ENCODE measurements around the gene COL5A1. TPM values are rescaled to one million over a fixed set of nuclear protein-coding genes. Genes with fewer than 3 reads are reported as not detected.

The COL5A1 gene
- total and polyA plus RNA-seq, 4 donors, result 12.2 to 169 (median 65.4) TPM

DNA sequence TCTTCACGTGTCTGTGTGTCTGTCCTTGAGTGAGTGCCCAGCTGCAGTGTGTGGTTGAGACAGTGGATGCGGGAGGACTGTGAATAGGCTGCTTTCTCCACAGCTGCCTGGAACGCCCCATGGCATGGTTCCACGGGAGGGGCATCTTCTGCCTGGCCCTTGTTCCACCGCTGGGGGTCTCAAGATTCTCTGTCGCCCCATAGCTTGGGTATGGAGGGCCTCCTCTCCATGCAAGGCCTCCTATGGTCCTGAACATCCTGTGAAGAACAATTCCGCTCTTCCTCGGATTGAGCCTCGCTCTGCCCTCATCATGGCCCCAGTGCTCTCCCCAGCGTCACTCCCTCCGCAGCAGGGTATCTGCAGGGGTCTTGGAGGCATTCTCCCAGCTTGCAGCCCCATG is 36.1 kb downstream of the COL5A1 start:
- no peak overlapping the region for H3K9ac ChIP-seq (ENCODE audit: insufficient read depth in 1 of 2, low read length in 2 of 2)
- peaks cover 0 to 31% (median 6%) of the 10 kb centered on the region in 5 donors for H3K4me1 ChIP-seq (ENCODE audit: control insufficient read depth in 5 of 5, insufficient read depth in 5 of 5, low read length in 5 of 5)
- WGBS, 2 donors, result 92 to 96% methylated on average over 11 of the region's 11 CpGs
- H3K4me3 ChIP-seq, result no peak overlapping the region
- no peak overlapping the region for H3K27ac ChIP-seq (ENCODE audit: low read depth in 1 of 2, low read length in 1 of 2)
- DNase-seq, result no peak
- H3K27me3 ChIP-seq (ENCODE audit: control insufficient read depth in 3 of 3, insufficient read depth in 3 of 3, low read length in 2 of 3), result no peaks in the 10 kb centered on the region
- TF ChIP-seq, protein P1, sequence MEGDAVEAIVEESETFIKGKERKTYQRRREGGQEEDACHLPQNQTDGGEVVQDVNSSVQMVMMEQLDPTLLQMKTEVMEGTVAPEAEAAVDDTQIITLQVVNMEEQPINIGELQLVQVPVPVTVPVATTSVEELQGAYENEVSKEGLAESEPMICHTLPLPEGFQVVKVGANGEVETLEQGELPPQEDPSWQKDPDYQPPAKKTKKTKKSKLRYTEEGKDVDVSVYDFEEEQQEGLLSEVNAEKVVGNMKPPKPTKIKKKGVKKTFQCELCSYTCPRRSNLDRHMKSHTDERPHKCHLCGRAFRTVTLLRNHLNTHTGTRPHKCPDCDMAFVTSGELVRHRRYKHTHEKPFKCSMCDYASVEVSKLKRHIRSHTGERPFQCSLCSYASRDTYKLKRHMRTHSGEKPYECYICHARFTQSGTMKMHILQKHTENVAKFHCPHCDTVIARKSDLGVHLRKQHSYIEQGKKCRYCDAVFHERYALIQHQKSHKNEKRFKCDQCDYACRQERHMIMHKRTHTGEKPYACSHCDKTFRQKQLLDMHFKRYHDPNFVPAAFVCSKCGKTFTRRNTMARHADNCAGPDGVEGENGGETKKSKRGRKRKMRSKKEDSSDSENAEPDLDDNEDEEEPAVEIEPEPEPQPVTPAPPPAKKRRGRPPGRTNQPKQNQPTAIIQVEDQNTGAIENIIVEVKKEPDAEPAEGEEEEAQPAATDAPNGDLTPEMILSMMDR (IDR thresholded peaks at IDR 0.05; ENCODE audit: control extremely low read depth, extremely low read depth), result no peak
- no peak for ATAC-seq (ENCODE audit: insufficient read depth, low FRiP score)
- no peaks in the 10 kb centered on the region for H3K36me3 ChIP-seq (ENCODE audit: control insufficient read depth in 4 of 4, insufficient read depth in 4 of 4, low read length in 4 of 4)
- peaks cover 0 to 13% (median 3%) of the 10 kb centered on the region in 4 donors for H3K9me3 ChIP-seq (ENCODE audit: control insufficient read depth in 4 of 4, insufficient read depth in 3 of 4, low read length in 3 of 4)

DNA sequence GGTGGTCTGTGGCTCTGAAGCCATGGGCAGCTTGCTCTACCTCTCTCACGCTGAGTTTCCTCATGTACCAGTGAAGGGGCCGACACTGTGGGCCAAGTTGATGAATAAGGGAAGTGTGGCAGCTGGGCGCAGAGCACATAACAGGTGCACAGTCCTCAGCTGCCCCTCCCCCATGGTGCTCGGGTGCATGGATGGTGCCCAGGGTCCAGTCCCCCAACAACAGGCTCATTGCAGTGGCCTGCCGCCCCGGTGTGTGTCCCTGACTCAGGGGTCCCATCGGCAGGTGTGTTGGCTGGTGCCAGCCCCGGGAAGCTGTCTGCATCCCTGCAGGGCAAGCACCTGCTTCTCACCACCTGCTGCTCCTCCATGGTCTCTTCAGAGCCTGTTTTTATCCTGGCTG is 36.6 kb downstream of the COL5A1 start:
- H3K36me3 ChIP-seq (ENCODE audit: control insufficient read depth in 4 of 4, insufficient read depth in 4 of 4, low read length in 4 of 4), result no peaks in the 10 kb centered on the region
- TF ChIP-seq, protein P1 (IDR thresholded peaks at IDR 0.05; ENCODE audit: control extremely low read depth, extremely low read depth), result no peak
- DNase-seq, result no peak
- H3K4me3 ChIP-seq, result no peak overlapping the region
- peaks cover 0 to 31% (median 6%) of the 10 kb centered on the region in 5 donors for H3K4me1 ChIP-seq (ENCODE audit: control insufficient read depth in 5 of 5, insufficient read depth in 5 of 5, low read length in 5 of 5)
- no peak for ATAC-seq (ENCODE audit: insufficient read depth, low FRiP score)
- no peaks in the 10 kb centered on the region for H3K27me3 ChIP-seq (ENCODE audit: control insufficient read depth in 3 of 3, insufficient read depth in 3 of 3, low read length in 2 of 3)
- H3K27ac ChIP-seq (ENCODE audit: low read depth in 1 of 2, low read length in 1 of 2), result no peak overlapping the region
- WGBS, 2 donors, result 78 to 82% methylated on average over 8 of the region's 8 CpGs
- H3K9me3 ChIP-seq (ENCODE audit: control insufficient read depth in 4 of 4, insufficient read depth in 3 of 4, low read length in 3 of 4), result peaks cover 0 to 13% (median 3%) of the 10 kb centered on the region in 4 donors
- H3K9ac ChIP-seq (ENCODE audit: insufficient read depth in 1 of 2, low read length in 2 of 2), result no peak overlapping the region

DNA sequence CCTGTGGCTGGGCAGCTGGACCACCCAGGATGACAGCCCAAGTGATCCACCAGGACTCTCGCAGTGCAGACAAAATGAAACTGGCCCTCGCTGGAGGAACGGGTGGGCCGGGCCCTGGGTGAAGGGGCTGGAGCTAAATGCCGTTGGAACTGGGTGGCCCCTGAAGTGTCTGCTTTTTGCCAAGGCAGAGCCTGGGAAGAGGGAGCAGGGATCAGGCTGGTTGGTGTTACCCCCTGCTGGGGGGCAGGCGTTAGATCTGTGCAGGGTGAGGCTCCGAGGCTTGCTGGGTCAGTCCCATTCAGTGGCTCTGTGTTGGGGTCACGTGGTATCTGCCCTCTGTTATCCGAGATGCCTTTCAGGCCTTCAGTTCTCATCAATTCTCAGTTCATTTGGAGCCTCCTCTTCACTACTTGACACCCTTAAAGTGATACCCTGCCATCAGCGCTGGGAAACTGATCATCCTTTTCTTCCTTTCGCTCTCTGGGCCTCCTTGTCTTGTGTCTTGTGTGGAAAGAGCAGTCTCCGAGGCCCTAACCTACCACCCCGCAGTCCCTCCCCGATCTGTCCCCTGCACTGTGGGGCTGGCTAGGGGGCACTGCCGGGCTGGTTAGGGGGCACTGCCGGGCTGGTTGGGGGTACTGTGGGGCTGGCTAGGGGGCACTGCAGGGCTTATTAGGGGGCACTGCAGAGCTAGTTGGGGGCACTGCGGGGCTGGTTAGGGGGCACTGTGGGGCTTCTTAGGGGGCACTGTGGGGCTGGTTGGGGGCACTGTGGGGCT is 37.3 kb downstream of the COL5A1 start:
- ATAC-seq (ENCODE audit: insufficient read depth, low FRiP score), result no peak

More for the DNA sequence above, 37.3 kb downstream of the COL5A1 start:
- Histone ChIP-seq H3K4me1 (ENCODE audit: control insufficient read depth in 5 of 5, insufficient read depth in 5 of 5, low read length in 5 of 5) (peaks cover 0 to 31% (median 6%) of the 10 kb centered on the region in 5 donors), H3K36me3 (ENCODE audit: control insufficient read depth in 4 of 4, insufficient read depth in 4 of 4, low read length in 4 of 4) (no peaks in the 10 kb centered on the region), H3K9me3 (ENCODE audit: control insufficient read depth in 4 of 4, insufficient read depth in 3 of 4, low read length in 3 of 4) (peaks cover 0 to 13% (median 3%) of the 10 kb centered on the region in 4 donors), H3K9ac (ENCODE audit: insufficient read depth in 1 of 2, low read length in 2 of 2) (peak overlapping the region in 1 of 2 donors; percentile 23), H3K4me3 (no peak overlapping the region), H3K27ac (ENCODE audit: low read depth in 1 of 2, low read length in 1 of 2) (no peak overlapping the region), H3K27me3 (ENCODE audit: control insufficient read depth in 3 of 3, insufficient read depth in 3 of 3, low read length in 2 of 3) (no peaks in the 10 kb centered on the region)
- TF ChIP-seq, protein P1 (IDR thresholded peaks at IDR 0.05; ENCODE audit: control extremely low read depth, extremely low read depth), result no peak
- DNase-seq, result peak; percentile 37 to 45 (median 38)
- 79 to 84% methylated on average over 17 of the region's 17 CpGs for WGBS, 2 donors

Data from lung (tissue), 12 donors.